MM.1S (cell line): ENCODE measurements around the gene C1QC.

ENCODE experiments used
- DNase-seq: peaks from one replicate; pipeline ENCODE4 v3.0.0-alpha.2; 2015
- H2AFZ ChIP-seq: fragments of 300-600 bp; sonication (generic); 2 replicates; pipeline ENCODE4 v1.6.0; 2016; ENCODE audit warnings: antibody characterized with exemption, low read length
- H3F3A ChIP-seq: fragments of 300-600 bp; sonication (generic); 2 replicates; pipeline ENCODE4 v1.6.1; 2016; ENCODE audit warnings: mild to moderate bottlenecking, antibody characterized with exemption, low read length, moderate library complexity, mixed read lengths; ENCODE audit not compliant: insufficient read depth
- H3K27ac ChIP-seq: fragments of 300-600 bp; sonication (generic); 2 replicates; pipeline ENCODE4 v1.5.1; 2016; ENCODE audit warnings: mild to moderate bottlenecking, low read length
- H3K27me3 ChIP-seq: fragments of 300-600 bp; sonication (generic); replicated peaks from 2 replicates; pipeline ENCODE4 v1.6.0; 2016; ENCODE audit warnings: low read length; ENCODE audit not compliant: insufficient read depth
- H3K36me3 ChIP-seq: fragments of 300-600 bp; sonication (generic); replicated peaks from 2 replicates; pipeline ENCODE4 v1.6.1; 2016; ENCODE audit warnings: mild to moderate bottlenecking, low read length, mixed read lengths; ENCODE audit not compliant: insufficient read depth
- H3K4me1 ChIP-seq: fragments of 300-600 bp; sonication (generic); 2 replicates; pipeline ENCODE4 v1.6.1; 2016; ENCODE audit warnings: low read length, mixed read lengths
- H3K4me2 ChIP-seq: fragments of 300-600 bp; sonication (generic); 2 replicates; pipeline ENCODE4 v1.6.0; 2016; ENCODE audit warnings: low read depth, low read length
- H3K4me3 ChIP-seq: fragments of 300-600 bp; sonication (generic); 2 replicates; pipeline ENCODE4 v1.5.1; 2016; ENCODE audit warnings: low read length, mixed read lengths
- H3K79me2 ChIP-seq: fragments of 300-600 bp; sonication (generic); 2 replicates; pipeline ENCODE4 v1.6.1; 2016; ENCODE audit warnings: mixed run types, low read length, mixed read lengths
- H3K9ac ChIP-seq: fragments of 300-600 bp; sonication (generic); 2 replicates; pipeline ENCODE4 v1.6.1; 2016; ENCODE audit warnings: low read length, mixed read lengths
- H3K9me2 ChIP-seq: fragments of 300-600 bp; sonication (generic); replicated peaks from 2 replicates; pipeline ENCODE4 v1.6.1; 2016; ENCODE audit warnings: mild to moderate bottlenecking, low read length, mixed read lengths; ENCODE audit not compliant: insufficient read depth
- H3K9me3 ChIP-seq: fragments of 300-600 bp; sonication (generic); replicated peaks from 2 replicates; pipeline ENCODE4 v1.6.1; 2016; ENCODE audit warnings: mild to moderate bottlenecking, low read length, mixed read lengths; ENCODE audit not compliant: insufficient read depth
- H4K20me1 ChIP-seq: fragments of 300-600 bp; sonication (generic); 2 replicates; pipeline ENCODE4 v1.6.1; 2016; ENCODE audit warnings: mild to moderate bottlenecking, low read length, moderate library complexity, mixed read lengths; ENCODE audit not compliant: insufficient read depth
- CTCF ChIP-seq: fragments of 300-600 bp; sonication (generic); IDR thresholded peaks from 2 replicates; pipeline ENCODE4 v1.5.1; 2016; ENCODE audit warnings: antibody characterized with exemption, low read length, mixed read lengths
- EZH2 ChIP-seq: fragments of 300-600 bp; sonication (generic); optimal IDR thresholded peaks from 2 replicates; pipeline ENCODE3; 2017; ENCODE audit warnings: low read depth, mild to moderate bottlenecking, antibody characterized with exemption, low read length, mixed read lengths
- EZH2phosphoT487 ChIP-seq: fragments of 300-600 bp; sonication (generic); IDR thresholded peaks from 2 replicates; pipeline ENCODE4 v1.6.1; 2018; ENCODE audit warnings: antibody characterized with exemption, low read length

The C1QC gene

DNA sequence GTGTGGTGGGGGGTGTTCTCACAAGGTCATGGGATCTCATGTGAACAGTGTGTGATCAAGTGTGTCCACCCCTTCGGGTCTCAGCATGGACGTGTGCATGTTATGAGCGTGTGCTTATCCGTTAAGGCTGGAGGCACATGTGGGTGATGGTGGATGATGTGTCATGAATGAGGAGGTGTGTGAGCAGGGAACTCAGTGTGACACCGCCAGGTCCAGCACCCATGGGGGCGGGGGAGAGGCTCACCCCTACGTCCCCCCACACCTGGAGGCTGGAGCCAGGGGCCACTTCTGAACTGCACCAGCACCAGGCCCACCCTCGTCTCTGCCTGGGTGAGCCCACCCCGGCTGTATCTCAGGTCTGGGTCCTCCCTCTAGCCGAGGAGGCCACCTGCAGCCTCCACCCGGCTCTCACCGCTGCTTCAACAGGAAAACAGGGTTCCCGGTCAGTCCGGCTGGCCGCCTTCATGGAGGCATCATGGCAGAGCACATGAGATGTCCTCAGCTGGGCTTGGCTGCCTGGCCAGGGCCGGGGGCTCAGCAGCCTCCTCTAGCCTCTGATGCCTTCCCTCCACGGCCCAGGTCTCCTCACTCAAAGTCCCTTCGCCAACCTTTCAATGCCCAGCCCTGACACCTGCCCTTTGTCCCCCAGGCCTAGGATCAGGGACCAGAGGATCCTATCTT, 41.2 kb upstream of the C1QC start:
- Histone ChIP-seq H3K9me3 (no peaks in the 10 kb centered on the region), H4K20me1 (no peaks in the 10 kb centered on the region), H3K36me3 (no peaks in the 10 kb centered on the region), H3K9ac (no peak overlapping the region), H3K4me3 (no peak overlapping the region), H2AFZ (no peak overlapping the region), H3K27me3 (peaks cover 92% of the 10 kb centered on the region), H3K4me1 (no peaks in the 10 kb centered on the region), H3K4me2 (no peak overlapping the region), H3K27ac (no peak overlapping the region), H3K9me2 (no peaks in the 10 kb centered on the region), H3F3A (no peaks in the 10 kb centered on the region), H3K79me2 (no peaks in the 10 kb centered on the region)
- no peak for TF ChIP-seq EZH2
- no peak for TF ChIP-seq EZH2phosphoT487
- no peak for TF ChIP-seq CTCF
- no peak for DNase-seq

DNA sequence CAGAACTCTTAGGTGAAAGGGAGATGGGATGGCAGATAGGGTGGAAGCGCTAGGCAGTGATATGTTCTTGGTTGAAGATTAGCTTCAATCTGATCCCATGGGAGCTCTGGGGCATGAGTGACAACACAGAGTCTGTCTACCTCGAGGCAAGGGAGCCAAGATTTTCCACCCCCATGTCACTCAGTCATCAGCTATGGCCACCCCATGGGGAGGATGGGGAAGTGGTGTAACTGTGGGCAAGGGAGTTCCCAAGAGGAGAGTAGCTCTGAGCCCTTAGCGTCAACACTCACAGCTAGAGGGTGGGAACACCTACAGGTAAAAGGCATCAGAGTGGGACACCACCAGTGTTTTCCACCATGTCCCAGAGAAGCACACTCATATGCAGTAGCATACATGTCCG, 37.3 kb upstream of the C1QC start:
- Histone ChIP-seq H3K4me3 (no peak overlapping the region), H3F3A (no peaks in the 10 kb centered on the region), H2AFZ (no peak overlapping the region), H3K9me3 (no peaks in the 10 kb centered on the region), H3K4me1 (no peaks in the 10 kb centered on the region), H3K9me2 (no peaks in the 10 kb centered on the region), H3K36me3 (no peaks in the 10 kb centered on the region), H3K27ac (no peak overlapping the region), H4K20me1 (no peaks in the 10 kb centered on the region), H3K79me2 (no peaks in the 10 kb centered on the region), H3K9ac (no peak overlapping the region), H3K4me2 (no peak overlapping the region), H3K27me3 (peaks cover 93% of the 10 kb centered on the region)
- DNase-seq: no peak
- TF ChIP-seq EZH2 (no peak), CTCF (no peak), EZH2phosphoT487 (no peak)

DNA sequence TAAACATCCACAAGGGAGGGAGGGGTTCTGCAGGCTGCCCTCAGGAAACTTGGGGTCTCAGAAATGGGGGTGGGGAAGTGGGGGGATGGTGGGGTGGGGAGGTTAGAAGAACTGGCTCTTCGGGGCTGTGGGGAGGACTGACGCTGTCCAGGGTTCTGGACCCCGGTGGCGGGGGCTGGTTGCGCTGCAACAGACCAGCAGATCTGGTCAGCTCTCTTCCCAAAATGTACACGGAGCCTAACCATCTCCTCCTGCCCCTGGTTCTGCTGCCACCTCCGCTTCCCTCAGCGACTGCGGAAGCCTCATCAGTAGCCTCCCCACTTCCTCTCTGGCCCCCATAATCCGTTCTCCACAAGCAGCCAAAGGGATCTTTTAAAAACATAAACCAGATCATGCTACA, 36.3 kb upstream of the C1QC start:
- Histone ChIP-seq H3K9ac (no peak overlapping the region), H3K79me2 (no peaks in the 10 kb centered on the region), H3K4me1 (no peaks in the 10 kb centered on the region), H4K20me1 (no peaks in the 10 kb centered on the region), H3K9me2 (no peaks in the 10 kb centered on the region), H3F3A (no peaks in the 10 kb centered on the region), H3K27me3 (peaks cover 92% of the 10 kb centered on the region), H3K4me3 (no peak overlapping the region), H2AFZ (no peak overlapping the region), H3K4me2 (no peak overlapping the region), H3K9me3 (no peaks in the 10 kb centered on the region), H3K36me3 (no peaks in the 10 kb centered on the region), H3K27ac (no peak overlapping the region)
- no peak for TF ChIP-seq EZH2
- TF ChIP-seq EZH2phosphoT487: no peak
- TF ChIP-seq CTCF: no peak
- no peak for DNase-seq
